Central memory CD8-positive, alpha-beta T cell (primary cell): ENCODE results near the gene RNF223.
A peak's percentile ranks its signal among the peaks of the same experiment; 100 is the strongest.
"Not testable (repeated sequence)": the region's sequence is repeated elsewhere in the genome, so short reads cannot be mapped to it uniquely, and the experiment has no call there.

Experiments used
- ATAC-seq: fragments of 150-1000 bp; cut with Tn5 transposase; replicated peaks from 2 replicates; pipeline ENCODE4 v1.10.0; 2022; ENCODE audit warnings: mild to moderate bottlenecking, moderate FRiP score, moderate number of reproducible peaks; ENCODE audit not compliant: poor library complexity, severe bottlenecking; ENCODE audit errors: extremely low read depth
- DNase-seq, 2 donors: peaks; one replicate each; pipeline ENCODE4 v3.0.0; 2021; ENCODE audit warnings: low spot score in 2 of 2
- H3K27ac Mint-ChIP-seq: one replicate; pipeline ENCODE4 v1.8.0; 2022; ENCODE audit warnings: low read depth, mild to moderate bottlenecking, moderate library complexity, mixed read lengths
- H3K27me3 Mint-ChIP-seq: one replicate; pipeline ENCODE4 v1.8.0; 2022; ENCODE audit warnings: mixed read lengths
- H3K36me3 Mint-ChIP-seq: one replicate; pipeline ENCODE4 v1.8.0; 2022; ENCODE audit warnings: mild to moderate bottlenecking, moderate library complexity, mixed read lengths; ENCODE audit not compliant: insufficient read depth
- H3K4me1 Mint-ChIP-seq: one replicate; pipeline ENCODE4 v1.8.0; 2022; ENCODE audit warnings: mixed read lengths
- H3K4me3 Mint-ChIP-seq: one replicate; pipeline ENCODE4 v1.8.0; 2022; ENCODE audit warnings: mild to moderate bottlenecking, moderate library complexity, mixed read lengths
- H3K9me3 Mint-ChIP-seq: one replicate; pipeline ENCODE4 v1.8.0; 2022; ENCODE audit warnings: mixed read lengths

The RNF223 gene

DNA sequence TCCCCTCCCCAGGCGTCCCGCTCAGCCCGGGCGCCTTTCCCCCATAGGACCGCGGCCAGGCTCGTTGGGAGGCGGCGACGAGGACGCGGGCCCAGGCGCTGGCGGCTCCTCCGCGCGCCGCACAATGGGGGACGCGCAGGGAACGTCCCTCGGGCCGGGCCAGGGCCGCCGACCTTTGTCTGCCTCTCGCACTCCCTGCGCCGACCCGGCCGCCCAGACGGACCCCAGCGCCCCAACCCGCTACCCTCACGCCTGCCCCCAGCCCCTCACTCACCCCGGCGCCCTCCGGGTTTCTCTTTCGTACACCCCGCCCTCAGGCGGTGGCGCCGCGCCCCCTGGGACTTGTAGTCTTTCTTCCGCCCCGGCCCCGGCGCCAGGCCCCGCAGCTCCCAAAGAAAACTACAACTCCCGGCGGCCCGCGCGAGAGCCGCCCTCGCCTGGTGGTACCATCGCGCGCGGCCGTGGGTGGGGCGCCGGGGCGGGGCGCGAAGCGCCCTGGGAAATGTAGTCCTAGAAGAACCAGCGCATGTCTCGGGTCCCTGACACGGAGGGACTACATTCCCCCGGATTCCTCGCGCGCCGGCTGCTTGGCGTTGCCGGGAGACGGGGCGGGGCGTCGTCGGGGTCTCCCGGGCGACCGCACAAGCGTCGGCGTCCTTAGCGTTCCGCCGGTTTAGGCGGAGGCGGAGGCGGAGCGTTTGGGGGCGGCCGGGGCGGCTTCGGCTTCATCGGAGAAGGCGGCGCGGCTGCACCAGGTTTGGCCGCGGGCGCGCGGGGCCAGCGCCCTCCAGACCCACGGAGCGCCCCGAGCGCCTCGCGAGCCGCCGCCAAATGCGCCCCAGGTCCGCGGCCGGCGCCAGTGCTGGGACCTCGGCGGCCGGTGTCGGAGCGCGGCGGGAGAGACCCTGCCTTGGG is 41.9 kb upstream of the RNF223 start, which contains the start of gene C1orf159:
Gene C1orf159, minus strand, starts transcription at position 304 of the 915 bp plus-strand sequence. CDS start 24,546 bp downstream, outside the sequence.
- Mint-ChIP-seq H3K27ac (peak within 1 kb of the TSS; percentile 71), H3K4me3 (peak within 1 kb of the TSS; percentile 86), H3K9me3 (no peaks in the 10 kb centered on the region), H3K4me1 (peaks cover 6% of the 10 kb centered on the region), H3K27me3 (peaks cover 10% of the 10 kb centered on the region), H3K36me3 (peaks cover 10% of the 10 kb centered on the region)
- DNase-seq, result peak; percentile 94 to 97
- ATAC-seq, result peak; percentile 95

DNA sequence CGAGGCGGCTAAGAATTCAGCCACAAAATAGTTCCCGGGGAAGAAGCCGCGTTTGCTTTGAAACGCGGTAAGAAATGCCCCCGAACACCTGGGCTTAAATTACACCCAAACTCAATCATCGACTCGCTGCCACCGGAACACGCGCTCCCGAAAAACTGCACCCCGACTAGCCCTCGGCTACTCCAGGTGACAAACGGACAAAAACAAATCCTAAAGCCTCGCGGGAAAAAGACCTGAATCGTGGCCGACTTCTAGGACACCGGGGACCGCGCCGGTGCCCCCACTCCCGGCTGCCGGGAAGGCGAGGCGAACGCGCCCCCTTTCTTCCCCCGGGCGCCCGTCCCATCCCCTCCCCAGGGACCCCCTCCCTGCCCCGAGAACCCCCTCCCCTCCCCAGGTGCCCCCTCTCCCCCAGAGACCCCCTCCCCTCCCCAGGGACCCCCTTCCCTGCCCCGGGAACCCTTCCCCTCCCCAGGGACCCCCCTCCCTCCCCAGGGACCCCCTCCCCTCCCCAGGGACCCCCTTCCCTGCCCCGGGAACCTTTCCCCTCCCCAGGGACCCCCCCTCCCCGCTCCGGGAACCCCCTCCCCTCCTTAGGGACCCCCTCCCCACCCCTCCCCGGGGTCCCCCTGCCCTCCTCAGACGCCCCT is 41.2 kb upstream of the RNF223 start:
- Mint-ChIP-seq H3K4me3 (peak overlapping the region; percentile 86), H3K27ac (peak overlapping the region; percentile 71), H3K36me3 (peaks cover 10% of the 10 kb centered on the region), H3K27me3 (peaks cover 10% of the 10 kb centered on the region), H3K9me3 (no peaks in the 10 kb centered on the region), H3K4me1 (peaks cover 6% of the 10 kb centered on the region)
- ATAC-seq (no peak), DNase-seq (no peak)

DNA sequence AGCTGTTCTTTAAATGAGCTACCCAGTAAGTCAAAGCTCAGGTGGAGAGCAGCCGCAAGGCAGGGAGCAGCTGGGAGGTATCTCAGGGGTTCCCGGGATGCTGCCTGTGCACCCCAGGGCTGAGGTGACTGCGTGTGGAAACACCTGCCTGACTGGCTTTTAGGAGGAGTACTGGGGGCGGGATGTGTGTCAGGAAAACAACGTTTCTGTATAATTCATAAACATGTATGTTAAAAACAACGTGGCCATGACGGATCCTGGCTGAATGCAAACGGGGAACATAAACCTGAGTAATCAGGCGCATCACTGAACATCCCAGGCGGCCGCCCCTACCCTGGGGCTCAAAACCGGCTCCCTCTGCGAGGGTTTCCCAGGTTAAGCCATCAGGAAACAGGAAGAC is 40.3 kb upstream of the RNF223 start:
- H3K4me1 Mint-ChIP-seq, result peaks cover 6% of the 10 kb centered on the region
- H3K4me3 Mint-ChIP-seq, result peak overlapping the region; percentile 70
- H3K27ac Mint-ChIP-seq, result no peak overlapping the region
- no peaks in the 10 kb centered on the region for H3K9me3 Mint-ChIP-seq
- H3K27me3 Mint-ChIP-seq, result peaks cover 8% of the 10 kb centered on the region
- H3K36me3 Mint-ChIP-seq, result peaks cover 14% of the 10 kb centered on the region
- no peak for DNase-seq
- ATAC-seq, result no peak

DNA sequence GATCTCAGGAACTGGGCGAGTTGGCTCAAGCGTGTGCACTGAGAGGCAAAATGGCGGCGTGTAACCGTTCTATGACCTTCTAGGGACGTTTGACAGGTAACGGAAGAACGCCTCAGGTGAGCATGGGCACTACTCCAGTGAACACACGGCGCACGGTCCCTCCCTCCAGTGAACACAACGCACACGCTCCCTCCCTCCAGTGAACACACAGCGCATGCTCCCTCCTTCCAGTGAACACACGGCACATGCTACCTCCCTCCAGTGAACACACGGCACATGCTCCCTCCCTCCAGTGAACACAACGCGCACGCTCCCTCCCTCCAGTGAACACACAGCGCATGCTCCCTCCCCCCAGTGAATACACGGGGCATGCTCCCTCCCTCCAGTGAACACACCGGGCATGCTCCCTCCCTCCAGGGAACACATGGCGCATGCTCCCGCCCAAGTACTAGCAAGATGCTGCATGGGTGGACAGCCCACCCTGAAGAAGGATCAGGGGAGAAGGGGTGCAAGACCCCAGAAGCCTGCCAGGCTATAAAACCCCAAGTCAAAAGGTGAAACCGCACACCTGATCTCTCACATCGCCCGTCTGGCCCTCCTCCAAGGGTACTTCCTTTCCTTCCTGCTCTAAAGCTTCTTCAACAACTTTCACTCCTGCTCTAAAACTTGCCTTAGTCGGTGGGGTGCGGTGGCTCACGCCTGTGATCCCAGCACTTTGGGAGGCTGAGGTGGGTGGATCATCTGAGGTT is 38.3 kb upstream of the RNF223 start:
- ATAC-seq (no peak), DNase-seq (no peak)
- Mint-ChIP-seq H3K4me3 (no peak overlapping the region), H3K27me3 (no peaks in the 10 kb centered on the region), H3K4me1 (peaks cover 12% of the 10 kb centered on the region), H3K27ac (no peak overlapping the region), H3K9me3 (no peaks in the 10 kb centered on the region), H3K36me3 (peaks cover 16% of the 10 kb centered on the region)

DNA sequence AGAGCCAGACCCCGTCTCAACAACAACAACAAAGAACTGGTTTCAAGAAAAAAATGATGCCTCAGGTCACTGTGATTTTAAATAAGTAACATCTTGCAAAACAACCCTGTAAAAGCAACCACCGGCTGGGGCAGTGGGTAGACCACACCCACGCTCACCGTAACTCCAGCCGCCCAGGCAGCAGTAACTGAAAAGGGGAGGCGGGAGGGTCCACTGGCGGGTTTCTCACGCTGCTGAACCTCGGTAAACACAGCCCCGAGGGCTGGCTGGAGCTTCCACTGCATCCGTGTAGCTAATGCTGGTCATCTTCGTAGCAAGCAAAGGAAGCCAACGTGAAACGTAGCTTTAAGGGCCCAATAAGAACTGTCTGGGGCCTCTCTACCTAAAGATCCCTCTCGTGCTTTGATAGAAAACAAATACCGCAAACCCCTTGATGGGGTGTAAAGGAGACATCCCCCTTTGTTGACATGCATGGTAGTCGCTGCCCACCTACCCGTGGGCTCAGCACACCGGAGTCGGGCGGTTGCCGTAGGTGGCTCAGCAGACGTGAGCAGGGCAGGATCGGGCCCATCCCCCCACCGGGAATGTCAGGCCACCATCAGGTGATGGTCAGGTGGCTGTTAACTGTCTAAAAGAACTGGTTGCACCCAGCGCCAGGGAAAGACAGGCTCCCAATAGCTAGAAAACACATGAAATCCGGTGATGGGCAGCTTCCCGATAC is 37.6 kb upstream of the RNF223 start:
- Mint-ChIP-seq H3K4me1 (peaks cover 12% of the 10 kb centered on the region), H3K36me3 (peaks cover 16% of the 10 kb centered on the region), H3K9me3 (no peaks in the 10 kb centered on the region), H3K27me3 (no peaks in the 10 kb centered on the region), H3K4me3 (no peak overlapping the region), H3K27ac (no peak overlapping the region)
- ATAC-seq (no peak), DNase-seq (no peak)

DNA sequence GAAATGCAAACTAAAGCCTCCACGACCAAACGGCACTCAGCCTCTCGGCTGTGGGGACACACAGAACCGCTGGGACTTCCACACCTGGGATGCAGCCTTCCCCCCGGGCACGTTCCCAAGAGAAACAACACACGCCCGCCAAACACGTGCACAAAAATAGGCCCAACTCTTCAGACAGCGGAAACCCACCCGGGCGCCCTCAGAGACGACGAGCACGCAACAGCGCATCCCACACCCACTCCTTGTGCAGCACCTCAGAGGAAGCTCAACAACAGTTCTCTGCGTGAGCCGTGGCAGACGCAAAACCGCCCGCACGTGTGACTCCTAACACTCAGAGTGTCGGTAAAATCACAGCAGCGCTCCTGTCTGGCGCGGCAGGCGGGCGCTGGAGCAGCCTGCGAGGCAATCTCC is 36.5 kb upstream of the RNF223 start:
- ATAC-seq, result no peak
- H3K4me3 Mint-ChIP-seq, result no peak overlapping the region
- no peaks in the 10 kb centered on the region for H3K27me3 Mint-ChIP-seq
- H3K4me1 Mint-ChIP-seq, result peaks cover 6% of the 10 kb centered on the region
- H3K36me3 Mint-ChIP-seq, result peaks cover 14% of the 10 kb centered on the region
- no peak for DNase-seq
- no peaks in the 10 kb centered on the region for H3K9me3 Mint-ChIP-seq
- no peak overlapping the region for H3K27ac Mint-ChIP-seq

DNA sequence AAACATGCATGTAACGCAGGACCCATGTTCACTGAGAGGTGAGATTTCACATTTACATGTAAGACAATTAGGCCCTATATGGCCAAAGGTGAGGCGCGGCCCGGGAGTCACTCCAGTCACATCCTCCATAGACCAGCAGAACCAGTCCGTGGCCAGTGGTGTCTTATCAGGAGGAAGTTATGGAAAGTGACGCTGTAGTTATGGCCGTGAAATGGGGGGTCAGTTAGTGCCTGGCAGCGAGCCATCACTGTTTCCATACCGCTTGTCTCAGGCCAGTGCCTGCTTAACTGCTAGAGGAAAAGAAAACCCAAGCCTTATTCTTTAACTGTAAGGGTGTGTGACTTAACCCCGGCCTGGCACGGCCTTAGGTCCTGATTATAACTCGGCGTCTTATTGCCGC is 35.6 kb upstream of the RNF223 start:
- peaks cover 12% of the 10 kb centered on the region for H3K36me3 Mint-ChIP-seq
- DNase-seq, result no peak
- no peaks in the 10 kb centered on the region for H3K27me3 Mint-ChIP-seq
- H3K4me3 Mint-ChIP-seq, result no peak overlapping the region
- no peak overlapping the region for H3K27ac Mint-ChIP-seq
- H3K4me1 Mint-ChIP-seq, result peaks cover 6% of the 10 kb centered on the region
- H3K9me3 Mint-ChIP-seq, result no peaks in the 10 kb centered on the region
- ATAC-seq, result no peak

DNA sequence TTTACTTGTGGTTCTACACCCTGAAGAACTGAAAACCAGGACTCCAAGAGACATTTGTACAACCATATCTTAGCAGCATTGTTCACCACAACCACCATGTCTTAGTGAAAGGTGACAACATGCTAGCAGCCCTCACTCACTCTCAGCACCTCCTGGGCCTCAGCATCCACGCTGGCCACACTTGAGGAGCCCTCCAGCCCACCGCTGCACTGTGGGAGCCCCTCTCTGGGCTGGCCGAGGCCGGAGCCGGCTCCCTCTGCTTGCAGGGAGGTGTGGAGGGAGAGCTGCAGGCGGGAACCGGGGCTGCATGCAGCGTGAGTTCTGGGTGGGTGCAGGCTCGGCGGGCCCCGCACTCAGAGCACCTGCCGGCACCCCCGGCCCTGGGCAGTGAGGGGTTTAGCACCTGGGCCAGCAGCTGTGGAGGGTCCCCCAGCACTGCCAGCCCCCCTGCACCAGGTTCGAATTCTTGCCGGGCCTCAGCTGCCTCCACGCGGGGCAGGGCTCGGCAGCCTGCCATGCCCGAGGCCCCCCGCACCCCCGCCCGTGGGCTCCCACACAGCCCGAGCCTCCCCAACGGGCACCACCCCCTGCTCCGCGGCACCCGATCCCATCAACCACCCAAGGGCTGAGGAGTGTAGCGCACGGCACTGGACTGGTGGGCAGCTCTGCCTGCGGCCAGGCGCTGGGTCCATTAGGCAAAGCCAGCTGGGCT is 32.6 kb upstream of the RNF223 start:
- Mint-ChIP-seq H3K27ac (no peak overlapping the region), H3K36me3 (peaks cover 6% of the 10 kb centered on the region), H3K27me3 (no peaks in the 10 kb centered on the region), H3K4me1 (peaks cover 10% of the 10 kb centered on the region), H3K9me3 (no peaks in the 10 kb centered on the region), H3K4me3 (no peak overlapping the region)
- DNase-seq, result no peak
- no peak for ATAC-seq

DNA sequence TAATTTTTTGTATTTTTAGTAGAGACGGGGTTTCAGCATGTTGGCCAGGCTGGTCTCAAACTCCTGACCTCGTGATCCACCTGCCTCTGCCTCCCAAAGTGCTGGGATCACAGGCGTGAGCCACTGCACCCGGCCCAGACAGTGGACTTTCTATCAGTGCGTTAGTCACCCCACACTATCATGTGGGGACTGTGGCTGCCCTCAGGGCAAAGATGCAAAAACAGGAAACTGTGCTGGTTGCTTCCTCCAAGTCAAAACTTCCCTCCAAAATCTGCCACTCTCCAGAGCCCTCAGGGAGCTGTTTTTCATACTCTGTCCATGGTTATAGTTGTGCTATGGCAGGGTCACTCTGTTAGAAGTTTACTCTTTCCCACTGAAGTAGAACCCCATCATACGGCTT is 30.0 kb upstream of the RNF223 start:
- H3K36me3 Mint-ChIP-seq, ATAC-seq, H3K27me3 Mint-ChIP-seq, H3K9me3 Mint-ChIP-seq, DNase-seq, H3K27ac Mint-ChIP-seq: not testable (repeated sequence)
- Mint-ChIP-seq H3K4me3 (peak overlapping the region; percentile 16), H3K4me1 (peaks cover 22% of the 10 kb centered on the region)

DNA sequence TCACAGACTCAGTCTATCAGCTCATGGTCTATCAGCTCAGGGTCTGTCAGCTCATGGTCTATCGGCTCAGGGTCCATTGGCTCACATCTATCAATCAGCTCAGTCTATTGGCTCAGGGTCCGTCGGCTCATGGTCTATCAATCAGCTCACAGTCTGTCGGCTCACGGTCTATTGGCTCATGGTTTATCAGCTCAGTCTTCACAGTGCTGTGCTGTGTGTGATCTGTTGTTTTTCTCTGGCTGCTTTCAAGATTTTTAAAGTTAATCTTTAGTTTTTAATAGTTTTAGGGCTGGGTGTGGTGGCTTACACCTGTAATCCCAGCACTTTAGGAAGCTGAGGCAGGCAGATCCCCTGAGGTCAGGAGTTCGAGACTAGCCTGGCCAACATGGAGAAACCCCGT is 27.4 kb upstream of the RNF223 start:
- peaks cover 5% of the 10 kb centered on the region for H3K9me3 Mint-ChIP-seq
- ATAC-seq, result no peak
- no peak overlapping the region for H3K4me3 Mint-ChIP-seq
- H3K4me1 Mint-ChIP-seq, result peaks cover 22% of the 10 kb centered on the region
- peaks cover 2% of the 10 kb centered on the region for H3K36me3 Mint-ChIP-seq
- no peak overlapping the region for H3K27ac Mint-ChIP-seq
- no peak for DNase-seq
- H3K27me3 Mint-ChIP-seq, result peaks cover 7% of the 10 kb centered on the region

DNA sequence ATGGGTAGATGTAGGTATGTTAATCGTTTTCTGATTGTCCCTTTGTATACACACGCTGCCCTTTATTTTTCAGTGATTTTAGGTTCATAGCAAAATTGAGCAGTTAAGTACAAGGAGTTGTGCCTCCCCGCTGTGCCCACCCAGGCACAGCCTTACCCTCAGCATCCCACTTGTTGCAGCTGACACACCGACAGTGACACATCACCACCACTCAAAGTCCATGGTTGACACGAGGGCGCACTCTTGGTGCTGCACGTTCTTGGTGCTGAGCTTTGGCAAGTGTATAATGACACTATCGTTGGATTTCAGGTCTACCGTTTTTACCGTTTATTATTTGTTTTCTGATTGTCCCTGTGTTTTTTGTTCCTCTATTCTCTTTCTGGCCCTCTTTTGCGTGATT is 26.2 kb upstream of the RNF223 start:
- Mint-ChIP-seq H3K27ac (peak overlapping the region; percentile 58), H3K27me3 (peaks cover 7% of the 10 kb centered on the region), H3K9me3 (peaks cover 5% of the 10 kb centered on the region), H3K36me3 (peaks cover 2% of the 10 kb centered on the region), H3K4me3 (no peak overlapping the region), H3K4me1 (peaks cover 22% of the 10 kb centered on the region)
- ATAC-seq, result no peak
- no peak for DNase-seq
